ENCODE results near the gene DLX1. TPM values are rescaled to one million over a fixed set of nuclear protein-coding genes. Genes with fewer than 3 reads are reported as not detected.

DLX1 gene
- total RNA-seq, 1 experiment from 2014 or later = not detected

- peaks cover 66% of the 10 kb centered on the region for H3K27me3 ChIP-seq (ENCODE audit: control insufficient read depth, insufficient read depth, low read length)
- no peak overlapping the region for H3K4me3 ChIP-seq (ENCODE audit: insufficient read depth, low read depth, low read length)
- no peak for DNase-seq
- H3K36me3 ChIP-seq (replicated peaks; ENCODE audit: control insufficient read depth, insufficient read depth, low read length) = no peaks in the 10 kb centered on the region
Measured at GRCh38 chr2:172079416-172079815, 5.9 kb upstream of the DLX1 start.

GRCh38 chr2:172079838-172080640, 5.3 kb upstream of the DLX1 start:
- Histone ChIP-seq H3K4me3 (ENCODE audit: insufficient read depth, low read depth, low read length) (no peak overlapping the region), H3K36me3 (replicated peaks; ENCODE audit: control insufficient read depth, insufficient read depth, low read length) (no peaks in the 10 kb centered on the region), H3K27me3 (ENCODE audit: control insufficient read depth, insufficient read depth, low read length) (peaks cover 73% of the 10 kb centered on the region)
- DNase-seq = peak; percentile 57

GRCh38 chr2:172080641-172081220, 4.6 kb upstream of the DLX1 start:
- H3K4me3 ChIP-seq (ENCODE audit: insufficient read depth, low read depth, low read length) = peak overlapping the region; percentile 12; the same call in 1 of the 2 replicates
- peak; percentile 76 for DNase-seq
- H3K36me3 ChIP-seq (replicated peaks; ENCODE audit: control insufficient read depth, insufficient read depth, low read length) = no peaks in the 10 kb centered on the region
- H3K27me3 ChIP-seq (ENCODE audit: control insufficient read depth, insufficient read depth, low read length) = peaks cover 79% of the 10 kb centered on the region

DNA sequence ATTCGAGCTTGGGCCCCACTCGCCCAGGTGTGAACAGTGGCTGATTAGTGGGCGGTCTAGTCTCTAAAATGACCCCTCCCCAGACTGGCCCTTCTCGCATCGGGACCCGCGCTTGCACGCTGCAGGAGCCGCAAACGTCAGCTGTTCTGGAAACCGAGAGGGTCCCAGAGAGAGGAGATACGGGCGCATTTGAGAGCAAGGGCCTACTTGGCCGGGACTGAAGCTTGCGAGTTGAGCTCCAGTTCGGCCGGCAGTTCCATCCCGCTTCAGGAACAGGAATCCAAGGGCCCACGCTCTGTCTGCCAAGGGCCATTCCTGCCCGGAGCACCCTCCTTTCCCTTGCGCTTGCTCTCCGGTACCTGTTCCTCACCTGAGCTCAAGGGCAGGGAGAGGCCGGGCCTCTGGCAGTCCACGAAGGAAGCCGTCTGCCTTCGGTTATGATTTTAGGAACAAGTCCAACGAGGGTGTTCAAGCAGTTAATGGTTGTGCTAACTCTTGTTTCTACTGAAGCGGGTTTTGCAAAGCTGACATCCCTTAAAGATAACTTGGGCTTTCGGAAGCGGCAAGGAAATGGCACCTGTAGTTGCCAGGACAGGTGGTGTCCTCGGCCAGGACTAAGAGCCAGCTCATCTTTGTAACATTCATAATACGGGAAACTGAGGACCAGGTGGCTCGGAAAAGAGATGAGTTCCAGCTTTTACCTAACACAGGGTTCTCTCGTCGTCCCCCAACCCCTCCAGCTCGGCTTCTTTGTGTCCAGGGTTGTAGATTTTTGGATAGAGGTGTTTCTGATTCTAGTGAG, 3.9 kb upstream of the DLX1 start:
- peaks cover 84% of the 10 kb centered on the region for H3K27me3 ChIP-seq (ENCODE audit: control insufficient read depth, insufficient read depth, low read length)
- no peaks in the 10 kb centered on the region for H3K36me3 ChIP-seq (replicated peaks; ENCODE audit: control insufficient read depth, insufficient read depth, low read length)
- DNase-seq = peak; percentile 80
- H3K4me3 ChIP-seq (ENCODE audit: insufficient read depth, low read depth, low read length) = peak overlapping the region; percentile 12; the same call in 1 of the 2 replicates

GRCh38 chr2:172082105-172082943, 3.0 kb upstream of the DLX1 start:
- Histone ChIP-seq H3K4me3 (ENCODE audit: insufficient read depth, low read depth, low read length) (no peak overlapping the region), H3K36me3 (replicated peaks; ENCODE audit: control insufficient read depth, insufficient read depth, low read length) (no peaks in the 10 kb centered on the region), H3K27me3 (ENCODE audit: control insufficient read depth, insufficient read depth, low read length) (peaks cover 93% of the 10 kb centered on the region)
- peak; percentile 62 for DNase-seq

DNA sequence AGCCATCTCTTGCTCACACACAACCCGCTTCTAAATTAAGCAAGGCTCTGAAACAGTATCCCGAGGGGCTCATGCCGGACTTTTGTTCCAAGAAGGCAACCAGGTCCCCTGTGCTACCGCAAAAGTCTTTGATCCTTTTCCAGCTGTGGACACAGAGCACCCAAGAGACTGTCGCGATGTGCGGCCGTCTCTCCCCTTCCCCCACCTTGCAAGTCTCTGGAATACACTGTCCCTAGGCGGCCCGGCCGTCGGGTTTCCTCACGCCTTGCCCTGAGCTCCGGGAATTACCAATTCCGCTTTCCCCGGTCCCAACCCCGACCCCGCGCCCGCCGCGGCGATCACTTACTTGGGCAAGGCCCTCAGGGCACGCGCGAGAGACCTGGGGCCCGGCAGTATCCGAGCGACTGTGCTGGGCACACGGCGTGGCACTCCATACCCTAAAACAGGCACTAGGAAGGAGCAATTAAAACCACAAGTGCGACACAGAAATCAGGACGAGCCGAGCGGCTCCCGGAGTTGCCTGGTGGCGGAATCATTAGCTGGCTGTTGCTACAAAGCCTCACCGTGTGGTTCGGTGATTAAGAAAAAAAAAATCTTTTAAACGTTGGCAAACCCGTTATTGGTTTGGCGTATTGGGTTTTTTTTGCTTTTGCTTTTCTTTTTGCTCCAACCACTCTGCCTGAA, 2.2 kb upstream of the DLX1 start:
- peaks cover 99% of the 10 kb centered on the region for H3K27me3 ChIP-seq (ENCODE audit: control insufficient read depth, insufficient read depth, low read length)
- no peaks in the 10 kb centered on the region for H3K36me3 ChIP-seq (replicated peaks; ENCODE audit: control insufficient read depth, insufficient read depth, low read length)
- peak; percentile 68 for DNase-seq
- no peak overlapping the region for H3K4me3 ChIP-seq (ENCODE audit: insufficient read depth, low read depth, low read length)

- Histone ChIP-seq H3K4me3 (ENCODE audit: insufficient read depth, low read depth, low read length) (peak overlapping the region; percentile 47), H3K27me3 (ENCODE audit: control insufficient read depth, insufficient read depth, low read length) (peaks cover 99% of the 10 kb centered on the region), H3K36me3 (replicated peaks; ENCODE audit: control insufficient read depth, insufficient read depth, low read length) (no peaks in the 10 kb centered on the region)
- DNase-seq = peak; percentile 22
Measured at GRCh38 chr2:172083628-172084394, 1.5 kb upstream of the DLX1 start.

DNA sequence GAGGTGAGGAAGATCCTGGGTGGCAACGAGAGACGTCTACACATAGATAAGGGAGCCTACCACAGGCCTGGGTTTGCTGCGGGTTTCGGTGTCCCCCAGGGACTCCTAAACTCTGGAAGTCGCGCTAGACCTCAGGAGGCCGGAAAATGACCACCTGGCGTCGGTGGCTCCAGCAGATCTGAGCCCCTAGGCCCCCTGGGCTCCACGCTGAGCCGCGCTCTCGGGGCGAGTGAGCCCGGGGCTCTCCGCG, 987 bp upstream of the DLX1 start:
- H3K4me3 ChIP-seq (ENCODE audit: insufficient read depth, low read depth, low read length) = peak overlapping the region; percentile 47
- no peak for DNase-seq
- H3K27me3 ChIP-seq (ENCODE audit: control insufficient read depth, insufficient read depth, low read length) = peaks cover 99% of the 10 kb centered on the region
- H3K36me3 ChIP-seq (replicated peaks; ENCODE audit: control insufficient read depth, insufficient read depth, low read length) = no peaks in the 10 kb centered on the region

DNA sequence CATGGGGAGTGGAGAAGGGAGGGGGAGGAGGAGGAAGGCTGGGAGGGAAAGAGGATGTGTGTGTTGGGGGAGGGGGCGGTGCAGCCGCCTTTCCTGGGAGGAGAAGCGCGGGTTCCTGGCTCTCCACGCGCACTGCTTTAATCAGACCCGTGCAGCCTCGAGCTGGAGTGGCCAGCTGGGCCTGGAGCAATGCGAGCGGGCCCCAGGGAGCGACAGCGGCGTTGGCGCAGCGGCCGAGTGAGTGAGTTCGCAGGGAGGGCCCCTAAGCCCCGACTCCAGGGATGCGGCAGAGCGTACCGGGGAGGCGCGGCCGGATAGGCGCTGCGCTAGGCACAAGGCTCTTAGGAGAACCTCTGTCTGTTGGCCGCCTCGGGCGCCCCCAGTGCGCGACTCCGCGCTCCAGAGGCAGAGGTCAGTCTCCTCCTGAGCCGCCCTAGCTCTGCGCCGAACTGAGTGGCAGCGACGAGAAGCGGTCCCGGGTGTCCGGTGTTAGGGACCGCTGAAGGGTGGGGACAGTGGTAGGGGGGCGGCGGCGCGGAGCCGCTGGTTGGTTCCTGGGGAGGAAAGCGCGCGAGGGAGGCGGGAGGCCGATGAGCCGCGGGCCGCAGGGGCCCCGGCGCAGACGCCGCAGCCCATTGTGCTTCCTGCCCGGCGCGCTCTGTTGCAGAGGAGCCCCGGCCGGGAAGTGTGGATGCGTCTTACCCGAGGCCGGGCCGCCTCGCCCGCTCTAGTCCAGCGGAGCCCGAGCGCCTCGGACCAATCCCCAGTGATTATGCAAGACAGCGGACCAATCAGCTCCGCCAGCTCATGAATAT, 455 bp upstream of the DLX1 start:
- H3K36me3 ChIP-seq (replicated peaks; ENCODE audit: control insufficient read depth, insufficient read depth, low read length) = no peaks in the 10 kb centered on the region
- H3K4me3 ChIP-seq (ENCODE audit: insufficient read depth, low read depth, low read length) = peak overlapping the region; percentile 47
- DNase-seq = peak; percentile 97
- peaks cover 99% of the 10 kb centered on the region for H3K27me3 ChIP-seq (ENCODE audit: control insufficient read depth, insufficient read depth, low read length)

DNA sequence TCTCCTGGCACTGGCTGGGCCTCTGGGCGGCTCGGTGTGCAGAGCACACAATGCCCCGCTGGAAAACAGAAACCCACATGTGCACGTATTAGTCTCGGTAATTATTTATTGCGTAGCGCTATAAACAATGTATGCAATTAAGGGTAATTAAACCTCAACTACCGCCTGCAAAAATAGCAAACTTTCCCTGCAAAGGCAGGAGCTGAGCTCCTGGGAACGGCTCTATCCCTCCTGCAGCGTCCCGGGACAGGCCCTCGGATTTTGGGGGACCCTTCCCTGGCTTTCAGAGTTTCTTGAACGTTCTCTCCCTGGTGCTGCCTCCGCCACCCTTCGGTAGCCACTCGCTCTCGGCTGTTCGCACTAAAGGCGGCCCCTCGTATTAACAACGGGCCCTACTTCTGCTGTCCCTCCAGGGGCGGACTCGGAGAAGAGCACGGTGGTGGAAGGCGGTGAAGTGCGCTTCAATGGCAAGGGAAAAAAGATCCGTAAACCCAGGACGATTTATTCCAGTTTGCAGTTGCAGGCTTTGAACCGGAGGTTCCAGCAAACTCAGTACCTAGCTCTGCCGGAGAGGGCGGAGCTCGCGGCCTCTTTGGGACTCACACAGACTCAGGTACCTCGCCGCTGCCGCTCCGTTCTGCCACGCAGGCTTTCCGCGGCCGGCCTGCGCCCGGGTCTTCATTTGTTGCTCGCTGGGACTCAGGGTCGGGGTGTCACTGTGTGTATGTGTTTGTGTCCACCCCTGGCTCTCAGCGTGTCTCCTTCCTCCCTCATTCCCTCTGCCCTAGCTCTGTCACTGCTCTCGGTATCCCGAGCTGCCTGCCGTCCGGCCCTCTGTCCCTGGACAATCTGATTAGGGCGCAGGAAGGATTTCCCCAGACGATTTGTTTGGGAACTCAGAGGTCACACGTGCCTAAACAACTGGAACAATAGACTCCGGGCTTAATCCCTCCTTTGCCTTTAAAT, 1.2 kb downstream of the DLX1 start:
- peak; percentile 89 for DNase-seq
- Histone ChIP-seq H3K27me3 (ENCODE audit: control insufficient read depth, insufficient read depth, low read length) (peaks cover 99% of the 10 kb centered on the region), H3K4me3 (ENCODE audit: insufficient read depth, low read depth, low read length) (peak overlapping the region; percentile 17), H3K36me3 (replicated peaks; ENCODE audit: control insufficient read depth, insufficient read depth, low read length) (no peaks in the 10 kb centered on the region)

DNA sequence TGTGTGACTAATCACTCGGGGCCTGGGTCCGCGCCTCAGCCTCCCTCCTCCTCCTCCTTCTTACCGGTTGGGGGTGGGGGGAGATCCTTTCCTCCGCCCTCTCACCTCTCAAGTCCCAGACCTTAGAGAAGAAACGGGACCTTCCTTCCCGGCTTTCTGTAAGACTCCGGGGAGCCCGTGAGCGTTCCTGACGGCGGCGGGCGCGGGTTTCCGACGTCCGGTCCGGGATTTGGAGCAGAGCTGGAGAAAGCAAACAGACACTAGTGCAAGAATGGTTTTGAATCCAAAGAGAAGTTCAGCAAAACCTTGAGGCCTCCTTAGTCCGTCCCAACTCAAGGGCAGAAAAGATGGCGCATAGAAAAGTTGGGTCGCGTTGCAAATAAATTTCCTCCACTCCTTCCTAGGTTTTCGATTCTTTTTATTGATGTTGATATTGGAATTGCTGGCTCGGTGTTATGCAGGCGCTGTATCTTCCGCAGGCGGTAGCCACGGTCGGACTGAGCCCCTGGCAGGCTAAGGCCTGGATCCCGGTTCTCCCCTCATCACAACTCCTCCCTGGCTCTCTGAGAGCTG, 2.0 kb downstream of the DLX1 start:
- H3K4me3 ChIP-seq (ENCODE audit: insufficient read depth, low read depth, low read length) = peak overlapping the region; percentile 17
- H3K27me3 ChIP-seq (ENCODE audit: control insufficient read depth, insufficient read depth, low read length) = peaks cover 99% of the 10 kb centered on the region
- DNase-seq = peak; percentile 87
- H3K36me3 ChIP-seq (replicated peaks; ENCODE audit: control insufficient read depth, insufficient read depth, low read length) = no peaks in the 10 kb centered on the region

Data from H7 (cell line).